SK-N-SH (cell line): Measurements from ENCODE around the gene PPHLN1. TPM values are rescaled to one million over a fixed set of nuclear protein-coding genes. Genes with fewer than 3 reads are reported as not detected.
"Not testable (repeated sequence)": the region's sequence is repeated elsewhere in the genome, so short reads cannot be mapped to it uniquely, and the experiment has no call there.

Experiments used
- CTCF ChIA-PET: fragments of 300-600, 350-600 bp; formaldehyde crosslinking; extraction: SDS; loops from one replicate; lab custom pipeline; 2021; lab: Yijun Ruan, JAX
- POLR2A ChIA-PET: fragments of 350-600 bp; sonication (Branson Sonifier 250); formaldehyde crosslinking; extraction: SDS; loops from one replicate; lab custom pipeline; 2020; ENCODE audit warnings: antibody characterized with exemption, inconsistent platforms; lab: Yijun Ruan, JAX
- DNase-seq: peaks from one replicate; pipeline ENCODE4 v3.0.0; 2012
- H2AFZ ChIP-seq: fragments of 200-600 bp; sonication (generic); 2 replicates; pipeline ENCODE4 v1.8.1; 2016; ENCODE audit warnings: antibody characterized with exemption, mild to moderate bottlenecking, low read depth
- H3F3A ChIP-seq: fragments of 200-600 bp; sonication (generic); replicated peaks from 2 replicates; pipeline ENCODE3; 2016; ENCODE audit warnings: antibody characterized with exemption, mild to moderate bottlenecking; ENCODE audit not compliant: insufficient read depth
- H3K27ac ChIP-seq, 2 experiments: fragments of 200-500 bp in 1 of 2; fragments of 200-600 bp in 1 of 2; sonication (Bioruptor generic) in 1 of 2; sonication (generic), shearing (Covaris generic) in 1 of 2; 2 replicates each; pipeline versions ENCODE4 v1.5.1 to v1.6.1; 2014 to 2016; ENCODE audit warnings: low read depth in 2 of 2, inconsistent platforms in 1 of 2, low read length in 1 of 2, mild to moderate bottlenecking in 1 of 2, mixed read lengths in 1 of 2
- H3K27me3 ChIP-seq: fragments of 200-600 bp; sonication (generic), shearing (Covaris generic); 2 replicates; pipeline ENCODE4 v1.6.1; 2016; ENCODE audit warnings: mixed run types; ENCODE audit not compliant: insufficient read depth
- H3K36me3 ChIP-seq, 2 experiments: fragments of 200-500 bp in 1 of 2; fragments of 200-600 bp in 1 of 2; sonication (Bioruptor generic) in 1 of 2; sonication (generic) in 1 of 2; replicated peaks in 1 of 2; 2 replicates each; pipeline versions ENCODE3 to v1.5.1; 2014 to 2016; ENCODE audit warnings: low read length in 1 of 2, mild to moderate bottlenecking in 1 of 2; ENCODE audit not compliant: insufficient read depth in 2 of 2, control insufficient read depth in 1 of 2
- H3K4me1 ChIP-seq, 2 experiments: fragments of 200-500 bp in 1 of 2; fragments of 200-600 bp in 1 of 2; sonication (Bioruptor generic) in 1 of 2; sonication (generic), shearing (Covaris generic) in 1 of 2; 2 replicates each; pipeline versions ENCODE4 v1.5.1 to v1.6.1; 2014 to 2016; ENCODE audit warnings: low read depth in 1 of 2, low read length in 1 of 2, mixed run types in 1 of 2; ENCODE audit not compliant: insufficient read depth in 2 of 2, control insufficient read depth in 1 of 2
- H3K4me2 ChIP-seq: fragments of 200-600 bp; sonication (generic), shearing (Covaris generic); 2 replicates; pipeline ENCODE4 v1.6.1; 2017; ENCODE audit warnings: mixed run types
- H3K4me3 ChIP-seq, 2 experiments: fragments of 200-500 bp in 1 of 2; fragments of 200-600 bp in 1 of 2; sonication (Bioruptor generic) in 1 of 2; sonication (generic), shearing (Covaris generic) in 1 of 2; 2 replicates each; pipeline versions ENCODE4 v1.5.1 to v1.8.1; 2014 to 2016; ENCODE audit warnings: low read depth in 2 of 2, inconsistent platforms in 1 of 2, low read length in 1 of 2, mild to moderate bottlenecking in 1 of 2, mixed read lengths in 1 of 2, moderate library complexity in 1 of 2
- H3K79me2 ChIP-seq: fragments of 200-600 bp; sonication (generic); 2 replicates; pipeline ENCODE4 v1.8.1; 2017; ENCODE audit warnings: mild to moderate bottlenecking; ENCODE audit not compliant: insufficient read depth
- H3K9ac ChIP-seq: fragments of 200-600 bp; sonication (generic); 2 replicates; pipeline ENCODE4 v1.6.1; 2017; ENCODE audit warnings: mixed run types
- H3K9me2 ChIP-seq: fragments of 200-600 bp; sonication (generic); 2 replicates; pipeline ENCODE4 v1.6.1; 2017; ENCODE audit warnings: mixed run types
- H3K9me3 ChIP-seq: fragments of 200-600 bp; sonication (generic); 2 replicates; pipeline ENCODE4 v1.6.1; 2017; ENCODE audit warnings: mixed run types, mild to moderate bottlenecking, moderate library complexity
- H4K20me1 ChIP-seq: fragments of 200-600 bp; sonication (generic); 2 replicates; pipeline ENCODE4 v1.6.1; 2017; ENCODE audit warnings: mild to moderate bottlenecking, mixed run types; ENCODE audit not compliant: insufficient read depth
- CTCF ChIP-seq: fragments of 200-600 bp; sonication (generic); IDR thresholded peaks from 2 replicates; pipeline ENCODE4 v1.6.1; 2017; ENCODE audit warnings: antibody characterized with exemption, mild to moderate bottlenecking, moderate library complexity
- ELF1 ChIP-seq: IDR thresholded peaks from 2 replicates; pipeline ENCODE4 v1.4.0; 2012
- EP300 ChIP-seq, 2 experiments: IDR thresholded peaks; 2 replicates each; pipeline versions ENCODE4 v1.4.0 to v1.6.1; 2012; ENCODE audit warnings: borderline replicate concordance in 1 of 2, low read depth in 1 of 2, low read length in 1 of 2
- EZH2phosphoT487 ChIP-seq: fragments of 200-600 bp; sonication (generic); IDR thresholded peaks from 2 replicates; pipeline ENCODE4 v1.6.1; 2017; ENCODE audit warnings: low read depth, mixed run types, mild to moderate bottlenecking, antibody characterized with exemption, moderate library complexity, borderline replicate concordance
- FOSL2 ChIP-seq: IDR thresholded peaks from 2 replicates; pipeline ENCODE4 v1.4.0; 2012; ENCODE audit warnings: low read depth, mild to moderate bottlenecking, moderate library complexity, borderline replicate concordance
- GABPA ChIP-seq: IDR thresholded peaks from 2 replicates; pipeline ENCODE4 v1.4.0; 2012; ENCODE audit warnings: low read depth, mild to moderate bottlenecking
- GATA2 ChIP-seq: sonication (generic); formaldehyde crosslinking; IDR thresholded peaks from 2 replicates; pipeline ENCODE4 v1.5.0; 2020; ENCODE audit warnings: mild to moderate bottlenecking, missing genetic modification reagents
- JUND ChIP-seq: IDR thresholded peaks from 2 replicates; pipeline ENCODE4 v1.4.0; 2012
- MAX ChIP-seq: IDR thresholded peaks from 2 replicates; pipeline ENCODE4 v1.4.0; 2012; ENCODE audit warnings: low read depth
- MEF2A ChIP-seq: IDR thresholded peaks from 2 replicates; pipeline ENCODE4 v1.4.0; 2012; ENCODE audit warnings: low read depth, borderline replicate concordance
- NFIC ChIP-seq: IDR thresholded peaks from 2 replicates; pipeline ENCODE4 v1.4.0; 2012; ENCODE audit warnings: borderline replicate concordance
- NRF1 ChIP-seq: IDR thresholded peaks from 2 replicates; pipeline ENCODE4 v1.6.1; 2012; ENCODE audit warnings: low read depth, mild to moderate bottlenecking, low read length
- RAD21 ChIP-seq: IDR thresholded peaks from 2 replicates; pipeline ENCODE4 v1.6.1; 2012; ENCODE audit warnings: mild to moderate bottlenecking, low read length
- RFX5 ChIP-seq: IDR thresholded peaks from 2 replicates; pipeline ENCODE4 v1.6.1; 2012; ENCODE audit warnings: mild to moderate bottlenecking, improper control_type of control experiment, low read length
- RXRA ChIP-seq: IDR thresholded peaks from 2 replicates; pipeline ENCODE4 v1.4.0; 2012; ENCODE audit warnings: low read depth, mild to moderate bottlenecking, borderline replicate concordance
- SMC3 ChIP-seq: IDR thresholded peaks from 2 replicates; pipeline ENCODE4 v1.6.1; 2012; ENCODE audit warnings: low read depth, low read length, improper control_type of control experiment
- TAF1 ChIP-seq: IDR thresholded peaks from 2 replicates; pipeline ENCODE4 v1.6.1; 2012; ENCODE audit warnings: low read depth, mild to moderate bottlenecking, low read length, moderate library complexity, borderline replicate concordance
- TEAD4 ChIP-seq: IDR thresholded peaks from 2 replicates; pipeline ENCODE4 v1.4.0; 2012; ENCODE audit warnings: mild to moderate bottlenecking, borderline replicate concordance; ENCODE audit not compliant: insufficient read depth
- USF2 ChIP-seq: fragments of 150-350 bp; IDR thresholded peaks from 2 replicates; pipeline ENCODE4 v1.6.1; 2017; ENCODE audit warnings: antibody characterized with exemption, low read length, low read depth, borderline replicate concordance
- YY1 ChIP-seq: IDR thresholded peaks from 2 replicates; pipeline ENCODE4 v1.4.0; 2012; ENCODE audit warnings: low read depth, mild to moderate bottlenecking
- WGBS: methylation state at CpG from one replicate; pipeline ENCODE4 v1.1.6; 2017; ENCODE audit warnings: low lambda C conversion rate; 5-methylcytosine and 5-hydroxymethylcytosine counted together
- polyA plus RNA-seq, 3 experiments: library from polyadenylated mRNA; depleted of rRNA; stranded (reverse); fragments of >200 nt; gene quantifications; 2 replicates each; pipeline ENCODE4 v1.2.3, GENCODE V29; 2012

The PPHLN1 gene
- polyA plus RNA-seq, 1 of the 3 experiments (the other 2 are of a cell fraction): 55.4 TPM

- TF ChIP-seq CTCF (no peak), NRF1 (no peak), ELF1 (no peak), NFIC (no peak), EP300 (IDR thresholded peaks at IDR 0.05; ENCODE audit: borderline replicate concordance in 1 of 2, low read depth in 1 of 2, low read length in 1 of 2) (no peak), TAF1 (no peak), JUND (no peak)
Measured at GRCh38 chr12:42327227-42327590, 1.2 kb downstream of the PPHLN1 start (continued).

GRCh38 chr12:42330097-42330496 lies 4.1 kb downstream of the PPHLN1 start:
- Histone ChIP-seq H3K79me2 (peaks cover 100% of the 10 kb centered on the region), H4K20me1 (peaks cover 58% of the 10 kb centered on the region), H3K4me1 (peaks cover 12 to 19% of the 10 kb centered on the region in 2 experiments)
- H3K27ac ChIP-seq, H3K9me3 ChIP-seq, H3K27me3 ChIP-seq, POLR2A ChIA-PET, H2AFZ ChIP-seq, H3K9ac ChIP-seq, H3K36me3 ChIP-seq, DNase-seq, H3K4me3 ChIP-seq, H3K9me2 ChIP-seq, H3K4me2 ChIP-seq, CTCF ChIA-PET, H3F3A ChIP-seq: not testable (repeated sequence)
- 93% methylated on average over 11 of the region's 11 CpGs for WGBS

- H3K9me3 ChIP-seq: no peaks in the 10 kb centered on the region
- H3K4me1 ChIP-seq: peaks cover 2 to 13% of the 10 kb centered on the region in 2 experiments
- no peaks in the 10 kb centered on the region for H3K9me2 ChIP-seq
- DNase-seq: peak; percentile 56
- ChIA-PET POLR2A (interaction anchor here (1.4 kb wide), 1 partner anchor 39 kb away, joined by 3 read pairs; no protein-coding TSS in a partner anchor), CTCF (interaction anchor here (0.5 to 1.6 kb wide), 36 partner anchors 9 to 1387 kb away, joined by 3 to 27 read pairs (median 4); no protein-coding TSS in a partner anchor)
- H3K36me3 ChIP-seq: peaks cover 17 to 20% of the 10 kb centered on the region in 2 experiments
- peaks cover 59% of the 10 kb centered on the region for H4K20me1 ChIP-seq
- TF ChIP-seq JUND: no peak
- no peak for TF ChIP-seq EZH2phosphoT487
- no peak for TF ChIP-seq RFX5
- no peak for TF ChIP-seq TEAD4
- no peak for TF ChIP-seq TAF1
- TF ChIP-seq RXRA: no peak
- TF ChIP-seq CTCF: peak; percentile 77
- no peak for TF ChIP-seq GABPA
- TF ChIP-seq USF2: no peak
- TF ChIP-seq RAD21: peak; percentile 83
- no peak for TF ChIP-seq MAX
- peak; percentile 41; the same call in 1 of the 2 replicates for TF ChIP-seq SMC3
- TF ChIP-seq FOSL2: no peak
- TF ChIP-seq MEF2A: no peak
- TF ChIP-seq GATA2: no peak
- TF ChIP-seq YY1: no peak
- peaks cover 6% of the 10 kb centered on the region for H3F3A ChIP-seq
- no peaks in the 10 kb centered on the region for H3K27me3 ChIP-seq
- no peak overlapping the region for H3K4me2 ChIP-seq
- 17% methylated on average over 4 of the region's 4 CpGs for WGBS
- no peak overlapping the region for H3K4me3 ChIP-seq
- peaks cover 97% of the 10 kb centered on the region for H3K79me2 ChIP-seq
- no peak overlapping the region for H3K27ac ChIP-seq
- no peak overlapping the region for H3K9ac ChIP-seq
- H2AFZ ChIP-seq: no peak overlapping the region
Measured at GRCh38 chr12:42332301-42333285, 6.6 kb downstream of the PPHLN1 start.
